Right atrium auricular region (tissue), 2 donors: Measurements from ENCODE around the gene PROB1. TPM values are rescaled to one million over a fixed set of nuclear protein-coding genes. Genes with fewer than 3 reads are reported as not detected.

ENCODE experiments used
- DNase-seq: peaks from one replicate; pipeline ENCODE4 v3.0.0-alpha.2; 2019; ENCODE audit warnings: low spot score
- H3K27ac ChIP-seq, 2 donors: fragments of 200-600 bp; sonication (generic); 1 replicate in 1 of 2; 2 replicates in 1 of 2; pipeline ENCODE4 v1.5.1; 2016 to 2019
- H3K27me3 ChIP-seq, 2 donors: fragments of 200-600 bp; sonication (generic); one replicate each; pipeline versions ENCODE4 v1.5.1 to v1.6.0; 2017 to 2019
- H3K36me3 ChIP-seq: fragments of 200-600 bp; sonication (generic); one replicate; pipeline ENCODE4 v1.5.1; 2016
- H3K4me1 ChIP-seq, 2 donors: fragments of 200-600 bp; sonication (generic); one replicate each; pipeline versions ENCODE4 v1.5.1 to v1.6.0; 2017 to 2019
- H3K4me3 ChIP-seq, 2 donors: fragments of 200-600 bp; sonication (generic); 1 replicate in 1 of 2; 2 replicates in 1 of 2; pipeline ENCODE4 v1.5.1; 2017 to 2019; ENCODE audit warnings: mild to moderate bottlenecking in 1 of 2, moderate library complexity in 1 of 2
- H3K9me3 ChIP-seq, 2 donors: fragments of 200-600 bp; sonication (generic); one replicate each; pipeline ENCODE4 v1.5.1; 2019
- total RNA-seq, 2 donors: library from RNA; depleted of rRNA; stranded (reverse); fragments of >200 nt; gene quantifications; one replicate each; pipeline ENCODE4 v1.1.0, GENCODE V29; 2016
- TF ChIP-seq, protein P1 (sequence below), 2 donors: fragments of 200-600 bp; sonication (generic); IDR thresholded peaks; one replicate each; pipeline ENCODE4 v1.5.1; 2019; ENCODE audit warnings: antibody characterized with exemption in 2 of 2

Gene PROB1
- total RNA-seq, 2 donors from 2014 or later: 15.8 to 28.6 TPM

DNA sequence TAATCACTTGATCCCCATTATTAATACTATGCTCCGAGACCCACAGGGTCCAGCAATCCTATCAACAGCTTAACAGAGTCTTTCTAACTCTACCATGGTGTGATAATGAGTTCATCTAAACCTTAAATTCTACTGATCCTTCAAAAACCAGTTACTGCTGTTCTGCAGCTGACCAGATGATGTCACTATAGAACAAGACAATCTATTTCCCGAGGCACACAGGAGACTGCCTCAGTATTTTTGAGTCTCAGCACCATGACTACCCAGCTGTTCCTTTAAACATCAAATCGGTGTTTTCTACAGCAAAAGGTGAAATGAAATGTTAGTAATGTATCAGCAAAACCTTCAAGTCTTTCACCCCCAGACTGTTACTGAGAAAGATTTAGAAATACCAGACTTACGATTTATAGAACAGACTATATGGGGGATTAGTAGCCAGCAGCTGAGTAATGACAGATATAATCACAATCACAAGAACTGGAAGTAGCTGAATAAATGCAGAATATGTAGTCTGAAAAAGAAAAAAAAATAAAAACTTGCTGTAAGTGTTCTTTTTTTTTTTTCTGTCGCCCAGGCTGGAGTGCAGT is 27.5 kb upstream of the PROB1 start:
- Histone ChIP-seq H3K9me3 (no peaks in the 10 kb centered on the region), H3K27ac (no peak overlapping the region), H3K27me3 (no peaks in the 10 kb centered on the region), H3K4me1 (peaks cover 0 to 28% of the 10 kb centered on the region in 2 donors), H3K36me3 (peaks cover 42% of the 10 kb centered on the region), H3K4me3 (no peak overlapping the region)
- no peak for DNase-seq
- TF ChIP-seq, protein P1, sequence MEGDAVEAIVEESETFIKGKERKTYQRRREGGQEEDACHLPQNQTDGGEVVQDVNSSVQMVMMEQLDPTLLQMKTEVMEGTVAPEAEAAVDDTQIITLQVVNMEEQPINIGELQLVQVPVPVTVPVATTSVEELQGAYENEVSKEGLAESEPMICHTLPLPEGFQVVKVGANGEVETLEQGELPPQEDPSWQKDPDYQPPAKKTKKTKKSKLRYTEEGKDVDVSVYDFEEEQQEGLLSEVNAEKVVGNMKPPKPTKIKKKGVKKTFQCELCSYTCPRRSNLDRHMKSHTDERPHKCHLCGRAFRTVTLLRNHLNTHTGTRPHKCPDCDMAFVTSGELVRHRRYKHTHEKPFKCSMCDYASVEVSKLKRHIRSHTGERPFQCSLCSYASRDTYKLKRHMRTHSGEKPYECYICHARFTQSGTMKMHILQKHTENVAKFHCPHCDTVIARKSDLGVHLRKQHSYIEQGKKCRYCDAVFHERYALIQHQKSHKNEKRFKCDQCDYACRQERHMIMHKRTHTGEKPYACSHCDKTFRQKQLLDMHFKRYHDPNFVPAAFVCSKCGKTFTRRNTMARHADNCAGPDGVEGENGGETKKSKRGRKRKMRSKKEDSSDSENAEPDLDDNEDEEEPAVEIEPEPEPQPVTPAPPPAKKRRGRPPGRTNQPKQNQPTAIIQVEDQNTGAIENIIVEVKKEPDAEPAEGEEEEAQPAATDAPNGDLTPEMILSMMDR (IDR thresholded peaks at IDR 0.05): peak; percentile 47 to 87

DNA sequence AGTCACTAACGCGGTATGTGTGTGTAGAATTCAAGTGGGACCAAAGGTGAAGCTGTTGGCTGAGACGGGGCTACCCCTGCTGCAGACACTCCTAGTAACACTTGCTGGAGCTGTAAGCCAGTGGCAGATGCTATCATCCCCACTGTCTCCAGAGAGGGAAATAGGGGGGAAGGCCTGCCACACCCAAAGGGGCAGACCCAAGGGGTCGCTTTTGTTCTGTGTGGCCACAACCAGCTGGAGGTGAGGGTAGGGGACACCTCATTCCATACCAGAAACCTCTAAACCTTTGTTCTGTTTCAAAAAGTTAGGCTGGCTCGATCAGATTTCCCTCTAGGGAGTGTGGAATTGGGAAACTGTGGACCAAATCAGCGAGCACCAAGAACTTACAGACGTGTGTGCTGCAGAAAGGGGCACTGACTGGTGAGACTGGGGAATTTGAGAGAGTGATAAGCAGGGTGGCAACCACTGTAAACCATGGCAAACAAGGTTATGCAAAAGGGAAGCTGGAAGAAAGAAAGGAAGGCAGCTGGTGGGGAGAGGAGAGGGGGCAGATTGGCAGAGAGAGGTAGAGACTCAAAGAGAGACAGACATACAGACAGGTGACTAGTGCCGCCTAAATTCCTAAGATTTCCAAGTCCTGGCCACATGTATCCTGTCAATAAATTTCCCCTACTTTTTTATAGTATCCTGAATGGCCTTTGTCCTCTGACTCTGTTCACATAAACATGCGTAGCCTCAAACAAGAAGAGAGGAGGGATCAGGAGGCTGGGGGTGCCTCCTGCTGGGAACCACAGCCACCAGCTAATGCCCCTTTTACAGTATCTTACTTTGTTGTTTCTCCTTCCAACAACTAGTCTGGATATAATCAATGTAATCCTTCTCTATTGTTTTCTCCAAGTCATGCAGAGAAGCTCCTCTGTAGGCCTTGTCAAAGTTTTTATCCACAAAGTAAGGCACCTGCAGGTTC is 24.6 kb upstream of the PROB1 start:
- TF ChIP-seq, protein P1 (IDR thresholded peaks at IDR 0.05): peak in 1 of 2 donors; percentile 23
- H3K27me3 ChIP-seq: no peaks in the 10 kb centered on the region
- H3K4me1 ChIP-seq: peaks cover 0 to 57% of the 10 kb centered on the region in 2 donors
- H3K27ac ChIP-seq: peak overlapping the region; percentile 77 to 94
- H3K4me3 ChIP-seq: no peak overlapping the region
- H3K9me3 ChIP-seq: no peaks in the 10 kb centered on the region
- peaks cover 26% of the 10 kb centered on the region for H3K36me3 ChIP-seq
- no peak for DNase-seq

GRCh38 chr5:139418793-139419192 is 23.9 kb upstream of the PROB1 start:
- Histone ChIP-seq H3K4me3 (no peak overlapping the region), H3K36me3 (peaks cover 21% of the 10 kb centered on the region), H3K27ac (peak overlapping the region; percentile 77 to 94), H3K9me3 (no peaks in the 10 kb centered on the region), H3K4me1 (peaks cover 0 to 64% of the 10 kb centered on the region in 2 donors), H3K27me3 (no peaks in the 10 kb centered on the region)
- TF ChIP-seq, protein P1 (IDR thresholded peaks at IDR 0.05): no peak
- DNase-seq: no peak

- no peak overlapping the region for H3K4me3 ChIP-seq
- no peaks in the 10 kb centered on the region for H3K9me3 ChIP-seq
- peaks cover 0 to 68% of the 10 kb centered on the region in 2 donors for H3K4me1 ChIP-seq
- H3K36me3 ChIP-seq: peaks cover 11% of the 10 kb centered on the region
- H3K27me3 ChIP-seq: no peaks in the 10 kb centered on the region
- TF ChIP-seq, protein P1 (IDR thresholded peaks at IDR 0.05): no peak
- no peak for DNase-seq
- H3K27ac ChIP-seq: peak overlapping the region; percentile 78 to 94
Observed at GRCh38 chr5:139417214-139417613, 22.3 kb upstream of the PROB1 start.

- peaks cover 11% of the 10 kb centered on the region for H3K36me3 ChIP-seq
- no peak overlapping the region for H3K4me3 ChIP-seq
- no peak for DNase-seq
- H3K4me1 ChIP-seq: peaks cover 0 to 68% of the 10 kb centered on the region in 2 donors
- no peaks in the 10 kb centered on the region for H3K9me3 ChIP-seq
- no peaks in the 10 kb centered on the region for H3K27me3 ChIP-seq
- TF ChIP-seq, protein P1 (IDR thresholded peaks at IDR 0.05): no peak
- peak overlapping the region; percentile 78 to 94 for H3K27ac ChIP-seq
Observed at GRCh38 chr5:139416651-139417050, 21.7 kb upstream of the PROB1 start.
